GM23338 (cell line): ENCODE results near the gene TTC31. TPM values are rescaled to one million over a fixed set of nuclear protein-coding genes. Genes with fewer than 3 reads are reported as not detected.

ENCODE experiments used
- ATAC-seq: fragments of 200-7000 bp; cut with Tn5 transposase; 3 replicates; pipeline ENCODE4 v1.9.1; 2020
- DNase-seq: peaks from one replicate; pipeline ENCODE4 v3.0.0-alpha.2; 2015; ENCODE audit warnings: low spot score
- H2AFZ ChIP-seq: fragments of 200-600 bp; sonication (generic); 2 replicates; pipeline ENCODE4 v1.8.0; 2016; ENCODE audit warnings: antibody characterized with exemption, mild to moderate bottlenecking, moderate library complexity
- H3F3A ChIP-seq: fragments of 200-600 bp; sonication (generic); replicated peaks from 2 replicates; pipeline ENCODE4 v1.8.0; 2017; ENCODE audit warnings: antibody characterized with exemption, mixed run types, low read depth
- H3K27ac ChIP-seq: fragments of 200-600 bp; sonication (generic); 2 replicates; pipeline ENCODE4 v1.6.1; 2016; ENCODE audit warnings: low read depth
- H3K27me3 ChIP-seq: fragments of 200-600 bp; sonication (generic); 2 replicates; pipeline ENCODE4 v1.8.0; 2016; ENCODE audit warnings: mild to moderate bottlenecking, mixed run types, moderate library complexity; ENCODE audit not compliant: insufficient read depth
- H3K36me3 ChIP-seq: fragments of 200-600 bp; sonication (generic); 2 replicates; pipeline ENCODE4 v1.8.0; 2016; ENCODE audit warnings: mild to moderate bottlenecking; ENCODE audit not compliant: insufficient read depth
- H3K4me1 ChIP-seq: fragments of 200-600 bp; sonication (generic); 2 replicates; pipeline ENCODE4 v1.8.0; 2016; ENCODE audit warnings: mild to moderate bottlenecking, moderate library complexity; ENCODE audit not compliant: insufficient read depth
- H3K4me2 ChIP-seq: fragments of 200-600 bp; sonication (generic); 2 replicates; pipeline ENCODE4 v1.7.1; 2017; ENCODE audit warnings: mixed run types
- H3K4me3 ChIP-seq: fragments of 200-600 bp; sonication (generic); 2 replicates; pipeline ENCODE4 v1.6.1; 2016; ENCODE audit warnings: mixed run types
- H3K79me2 ChIP-seq: fragments of 200-600 bp; sonication (generic); replicated peaks from 2 replicates; pipeline ENCODE4 v1.8.0; 2017; ENCODE audit warnings: mild to moderate bottlenecking; ENCODE audit not compliant: insufficient read depth
- H3K9me2 ChIP-seq: fragments of 200-600 bp; sonication (generic); 2 replicates; pipeline ENCODE4 v1.8.0; 2017; ENCODE audit not compliant: insufficient read depth
- H4K20me1 ChIP-seq: fragments of 200-600 bp; sonication (generic); replicated peaks from 2 replicates; pipeline ENCODE4 v1.8.0; 2017; ENCODE audit warnings: mild to moderate bottlenecking; ENCODE audit not compliant: insufficient read depth
- H3K27ac Mint-ChIP-seq: 2 replicates; pipeline ENCODE4 v1.8.0; 2020; ENCODE audit warnings: inconsistent platforms, mild to moderate bottlenecking, moderate library complexity, mixed read lengths
- H3K27me3 Mint-ChIP-seq: 3 replicates; pipeline ENCODE4 v1.8.0; 2022; ENCODE audit warnings: low read depth, mild to moderate bottlenecking, moderate library complexity, mixed read lengths, inconsistent platforms; ENCODE audit not compliant: insufficient read depth, poor library complexity
- H3K36me3 Mint-ChIP-seq: 3 replicates; pipeline ENCODE4 v1.8.0; 2021; ENCODE audit warnings: low read depth, mild to moderate bottlenecking, inconsistent platforms, moderate library complexity, mixed read lengths
- H3K4me1 Mint-ChIP-seq: 3 replicates; pipeline ENCODE4 v1.8.0; 2020; ENCODE audit warnings: mild to moderate bottlenecking, inconsistent platforms, mixed read lengths
- H3K4me3 Mint-ChIP-seq: 3 replicates; pipeline ENCODE4 v1.8.0; 2021; ENCODE audit warnings: moderate library complexity, mild to moderate bottlenecking, inconsistent platforms, mixed read lengths
- H3K9me3 Mint-ChIP-seq: 3 replicates; pipeline ENCODE4 v1.8.0; 2020; ENCODE audit warnings: moderate library complexity, mild to moderate bottlenecking, inconsistent platforms, mixed read lengths
- CREB1 ChIP-seq: fragments of 250-450 bp; sonication (Bioruptor Pico); IDR thresholded peaks from 2 replicates; pipeline ENCODE4 v1.5.0; 2020; ENCODE audit warnings: low read depth, mild to moderate bottlenecking, moderate library complexity
- EZH2 ChIP-seq: fragments of 200-600 bp; sonication (generic); IDR thresholded peaks from one replicate; pipeline ENCODE4 v1.8.0; 2017; ENCODE audit warnings: antibody characterized with exemption, mild to moderate bottlenecking, low read depth; ENCODE audit not compliant: unreplicated experiment
- EZH2phosphoT487 ChIP-seq: fragments of 200-600 bp; sonication (generic); IDR thresholded peaks from one replicate; pipeline ENCODE4 v1.8.1; 2018; ENCODE audit warnings: antibody characterized with exemption; ENCODE audit not compliant: unreplicated experiment
- JUNB ChIP-seq: IDR thresholded peaks from one replicate; pipeline ENCODE4 v1.6.1; 2016; ENCODE audit warnings: antibody characterized with exemption; ENCODE audit not compliant: unreplicated experiment
- NANOG ChIP-seq: IDR thresholded peaks from 2 replicates; pipeline ENCODE4 v1.6.1; 2016; ENCODE audit warnings: antibody characterized with exemption, borderline replicate concordance
- POLR2AphosphoS5 ChIP-seq: IDR thresholded peaks from 2 replicates; pipeline ENCODE4 v1.6.1; 2016; ENCODE audit warnings: antibody characterized with exemption, low read depth
- STAT1 ChIP-seq: IDR thresholded peaks from one replicate; pipeline ENCODE4 v1.6.1; 2016; ENCODE audit warnings: antibody characterized with exemption; ENCODE audit not compliant: unreplicated experiment
- ZNF114 ChIP-seq: fragments of 250-450 bp; sonication (Bioruptor Pico); IDR thresholded peaks from 2 replicates; pipeline ENCODE4 v1.5.0; 2020; ENCODE audit warnings: mild to moderate bottlenecking, moderate library complexity
- ZNF331 ChIP-seq: fragments of 250-450 bp; sonication (Bioruptor Pico); IDR thresholded peaks from 2 replicates; pipeline ENCODE4 v1.5.0; 2020; ENCODE audit warnings: low read depth, mild to moderate bottlenecking, moderate library complexity
- polyA plus RNA-seq: library from polyadenylated mRNA; unstranded; fragments of >200 nt; fragmentation: Nextera tagmentation; extraction: Ambion mirVana; gene quantifications from 2 replicates; pipeline ENCODE4 v1.2.1, GENCODE V29; 2016
- total RNA-seq: library from RNA; depleted of rRNA; stranded (reverse); fragments of >200 nt; shearing (Covaris generic); gene quantifications from 2 replicates; pipeline ENCODE4 v1.2.3, GENCODE V29; 2014
- TF ChIP-seq, protein P1 (sequence below), 2 experiments: fragments of 200-600 bp in 1 of 2; sonication (generic) in 1 of 2; conservative IDR thresholded peaks; 2 replicates each; pipeline versions ENCODE4 v1.5.1 to v1.6.1; 2016 to 2017; ENCODE audit warnings: antibody characterized with exemption in 2 of 2, low read depth in 2 of 2, mild to moderate bottlenecking in 2 of 2, moderate library complexity in 1 of 2
- TF ChIP-seq, protein P2 (sequence below): fragments of 250-450 bp; sonication (Bioruptor Pico); IDR thresholded peaks from 2 replicates; pipeline ENCODE4 v1.5.0; 2020; ENCODE audit warnings: mild to moderate bottlenecking, moderate library complexity
- TF ChIP-seq, protein P3 (sequence below): IDR thresholded peaks from one replicate; pipeline ENCODE4 v1.6.1; 2018; ENCODE audit warnings: antibody characterized with exemption; ENCODE audit not compliant: unreplicated experiment
- TF ChIP-seq, protein P4 (sequence below): IDR thresholded peaks from 2 replicates; pipeline ENCODE4 v1.6.1; 2016; ENCODE audit warnings: antibody characterized with exemption

Gene TTC31
- total and polyA plus RNA-seq, 2 experiments from 2014 or later = 15.8 to 29.2 TPM

DNA sequence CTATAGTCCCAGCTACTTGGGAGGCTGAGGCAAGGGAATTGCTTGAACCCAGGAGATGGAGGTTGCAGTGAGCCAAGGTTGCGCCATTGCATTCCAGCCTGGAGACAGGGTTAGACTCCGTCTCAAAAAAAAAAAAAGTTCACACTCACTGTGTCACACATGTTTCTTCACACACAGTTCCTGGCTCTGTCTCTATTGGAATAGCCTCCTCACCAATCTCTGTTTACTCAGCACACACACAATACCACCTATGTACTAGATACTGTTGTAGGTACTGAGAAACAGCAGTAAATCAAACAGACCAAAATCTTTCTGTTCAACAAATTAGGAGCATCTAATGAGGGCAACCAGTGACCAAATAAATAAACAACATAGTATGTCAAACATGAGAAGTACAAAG is 3.3 kb downstream of the TTC31 start:
- Histone ChIP-seq H3K4me3 (no peak overlapping the region), H3K27me3 (no peaks in the 10 kb centered on the region), H3K4me2 (no peak overlapping the region), H2AFZ (no peak overlapping the region), H3K4me1 (peaks cover 5% of the 10 kb centered on the region; the same call in 1 of the 2 replicates), H3F3A (no peaks in the 10 kb centered on the region), H3K27ac (no peak overlapping the region), H3K79me2 (peaks cover 11% of the 10 kb centered on the region), H3K36me3 (no peaks in the 10 kb centered on the region; the same call in 1 of the 2 replicates), H3K9me2 (no peaks in the 10 kb centered on the region), H4K20me1 (peaks cover 7% of the 10 kb centered on the region; the same call in 1 of the 2 replicates)
- no peak overlapping the region; the same call in 2 of the 3 replicates for H3K4me3 Mint-ChIP-seq
- TF ChIP-seq STAT1 = no peak
- TF ChIP-seq EZH2phosphoT487 = no peak
- TF ChIP-seq JUNB = no peak
- TF ChIP-seq, protein P1, sequence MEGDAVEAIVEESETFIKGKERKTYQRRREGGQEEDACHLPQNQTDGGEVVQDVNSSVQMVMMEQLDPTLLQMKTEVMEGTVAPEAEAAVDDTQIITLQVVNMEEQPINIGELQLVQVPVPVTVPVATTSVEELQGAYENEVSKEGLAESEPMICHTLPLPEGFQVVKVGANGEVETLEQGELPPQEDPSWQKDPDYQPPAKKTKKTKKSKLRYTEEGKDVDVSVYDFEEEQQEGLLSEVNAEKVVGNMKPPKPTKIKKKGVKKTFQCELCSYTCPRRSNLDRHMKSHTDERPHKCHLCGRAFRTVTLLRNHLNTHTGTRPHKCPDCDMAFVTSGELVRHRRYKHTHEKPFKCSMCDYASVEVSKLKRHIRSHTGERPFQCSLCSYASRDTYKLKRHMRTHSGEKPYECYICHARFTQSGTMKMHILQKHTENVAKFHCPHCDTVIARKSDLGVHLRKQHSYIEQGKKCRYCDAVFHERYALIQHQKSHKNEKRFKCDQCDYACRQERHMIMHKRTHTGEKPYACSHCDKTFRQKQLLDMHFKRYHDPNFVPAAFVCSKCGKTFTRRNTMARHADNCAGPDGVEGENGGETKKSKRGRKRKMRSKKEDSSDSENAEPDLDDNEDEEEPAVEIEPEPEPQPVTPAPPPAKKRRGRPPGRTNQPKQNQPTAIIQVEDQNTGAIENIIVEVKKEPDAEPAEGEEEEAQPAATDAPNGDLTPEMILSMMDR (conservative IDR thresholded peaks at IDR 0.05; ENCODE audit: low read depth in 2 of 2) = no peak
- TF ChIP-seq, protein P2, sequence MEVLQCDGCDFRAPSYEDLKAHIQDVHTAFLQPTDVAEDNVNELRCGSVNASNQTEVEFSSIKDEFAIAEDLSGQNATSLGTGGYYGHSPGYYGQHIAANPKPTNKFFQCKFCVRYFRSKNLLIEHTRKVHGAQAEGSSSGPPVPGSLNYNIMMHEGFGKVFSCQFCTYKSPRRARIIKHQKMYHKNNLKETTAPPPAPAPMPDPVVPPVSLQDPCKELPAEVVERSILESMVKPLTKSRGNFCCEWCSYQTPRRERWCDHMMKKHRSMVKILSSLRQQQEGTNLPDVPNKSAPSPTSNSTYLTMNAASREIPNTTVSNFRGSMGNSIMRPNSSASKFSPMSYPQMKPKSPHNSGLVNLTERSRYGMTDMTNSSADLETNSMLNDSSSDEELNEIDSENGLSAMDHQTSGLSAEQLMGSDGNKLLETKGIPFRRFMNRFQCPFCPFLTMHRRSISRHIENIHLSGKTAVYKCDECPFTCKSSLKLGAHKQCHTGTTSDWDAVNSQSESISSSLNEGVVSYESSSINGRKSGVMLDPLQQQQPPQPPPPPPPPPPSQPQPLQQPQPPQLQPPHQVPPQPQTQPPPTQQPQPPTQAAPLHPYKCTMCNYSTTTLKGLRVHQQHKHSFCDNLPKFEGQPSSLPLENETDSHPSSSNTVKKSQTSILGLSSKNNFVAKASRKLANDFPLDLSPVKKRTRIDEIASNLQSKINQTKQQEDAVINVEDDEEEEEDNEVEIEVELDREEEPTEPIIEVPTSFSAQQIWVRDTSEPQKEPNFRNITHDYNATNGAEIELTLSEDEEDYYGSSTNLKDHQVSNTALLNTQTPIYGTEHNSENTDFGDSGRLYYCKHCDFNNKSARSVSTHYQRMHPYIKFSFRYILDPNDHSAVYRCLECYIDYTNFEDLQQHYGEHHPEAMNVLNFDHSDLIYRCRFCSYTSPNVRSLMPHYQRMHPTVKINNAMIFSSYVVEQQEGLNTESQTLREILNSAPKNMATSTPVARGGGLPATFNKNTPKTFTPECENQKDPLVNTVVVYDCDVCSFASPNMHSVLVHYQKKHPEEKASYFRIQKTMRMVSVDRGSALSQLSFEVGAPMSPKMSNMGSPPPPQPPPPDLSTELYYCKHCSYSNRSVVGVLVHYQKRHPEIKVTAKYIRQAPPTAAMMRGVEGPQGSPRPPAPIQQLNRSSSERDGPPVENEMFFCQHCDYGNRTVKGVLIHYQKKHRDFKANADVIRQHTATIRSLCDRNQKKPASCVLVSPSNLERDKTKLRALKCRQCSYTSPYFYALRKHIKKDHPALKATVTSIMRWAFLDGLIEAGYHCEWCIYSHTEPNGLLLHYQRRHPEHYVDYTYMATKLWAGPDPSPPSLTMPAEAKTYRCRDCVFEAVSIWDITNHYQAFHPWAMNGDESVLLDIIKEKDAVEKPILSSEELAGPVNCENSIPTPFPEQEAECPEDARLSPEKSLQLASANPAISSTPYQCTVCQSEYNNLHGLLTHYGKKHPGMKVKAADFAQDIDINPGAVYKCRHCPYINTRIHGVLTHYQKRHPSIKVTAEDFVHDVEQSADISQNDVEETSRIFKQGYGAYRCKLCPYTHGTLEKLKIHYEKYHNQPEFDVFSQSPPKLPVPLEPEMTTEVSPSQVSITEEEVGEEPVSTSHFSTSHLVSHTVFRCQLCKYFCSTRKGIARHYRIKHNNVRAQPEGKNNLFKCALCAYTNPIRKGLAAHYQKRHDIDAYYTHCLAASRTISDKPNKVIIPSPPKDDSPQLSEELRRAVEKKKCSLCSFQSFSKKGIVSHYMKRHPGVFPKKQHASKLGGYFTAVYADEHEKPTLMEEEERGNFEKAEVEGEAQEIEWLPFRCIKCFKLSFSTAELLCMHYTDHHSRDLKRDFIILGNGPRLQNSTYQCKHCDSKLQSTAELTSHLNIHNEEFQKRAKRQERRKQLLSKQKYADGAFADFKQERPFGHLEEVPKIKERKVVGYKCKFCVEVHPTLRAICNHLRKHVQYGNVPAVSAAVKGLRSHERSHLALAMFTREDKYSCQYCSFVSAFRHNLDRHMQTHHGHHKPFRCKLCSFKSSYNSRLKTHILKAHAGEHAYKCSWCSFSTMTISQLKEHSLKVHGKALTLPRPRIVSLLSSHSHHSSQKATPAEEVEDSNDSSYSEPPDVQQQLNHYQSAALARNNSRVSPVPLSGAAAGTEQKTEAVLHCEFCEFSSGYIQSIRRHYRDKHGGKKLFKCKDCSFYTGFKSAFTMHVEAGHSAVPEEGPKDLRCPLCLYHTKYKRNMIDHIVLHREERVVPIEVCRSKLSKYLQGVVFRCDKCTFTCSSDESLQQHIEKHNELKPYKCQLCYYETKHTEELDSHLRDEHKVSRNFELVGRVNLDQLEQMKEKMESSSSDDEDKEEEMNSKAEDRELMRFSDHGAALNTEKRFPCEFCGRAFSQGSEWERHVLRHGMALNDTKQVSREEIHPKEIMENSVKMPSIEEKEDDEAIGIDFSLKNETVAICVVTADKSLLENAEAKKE (CRISPR knock-in tag) = no peak
- no peak for TF ChIP-seq CREB1 (CRISPR knock-in tag)
- no peak for TF ChIP-seq ZNF114 (CRISPR knock-in tag)
- TF ChIP-seq, protein P3, sequence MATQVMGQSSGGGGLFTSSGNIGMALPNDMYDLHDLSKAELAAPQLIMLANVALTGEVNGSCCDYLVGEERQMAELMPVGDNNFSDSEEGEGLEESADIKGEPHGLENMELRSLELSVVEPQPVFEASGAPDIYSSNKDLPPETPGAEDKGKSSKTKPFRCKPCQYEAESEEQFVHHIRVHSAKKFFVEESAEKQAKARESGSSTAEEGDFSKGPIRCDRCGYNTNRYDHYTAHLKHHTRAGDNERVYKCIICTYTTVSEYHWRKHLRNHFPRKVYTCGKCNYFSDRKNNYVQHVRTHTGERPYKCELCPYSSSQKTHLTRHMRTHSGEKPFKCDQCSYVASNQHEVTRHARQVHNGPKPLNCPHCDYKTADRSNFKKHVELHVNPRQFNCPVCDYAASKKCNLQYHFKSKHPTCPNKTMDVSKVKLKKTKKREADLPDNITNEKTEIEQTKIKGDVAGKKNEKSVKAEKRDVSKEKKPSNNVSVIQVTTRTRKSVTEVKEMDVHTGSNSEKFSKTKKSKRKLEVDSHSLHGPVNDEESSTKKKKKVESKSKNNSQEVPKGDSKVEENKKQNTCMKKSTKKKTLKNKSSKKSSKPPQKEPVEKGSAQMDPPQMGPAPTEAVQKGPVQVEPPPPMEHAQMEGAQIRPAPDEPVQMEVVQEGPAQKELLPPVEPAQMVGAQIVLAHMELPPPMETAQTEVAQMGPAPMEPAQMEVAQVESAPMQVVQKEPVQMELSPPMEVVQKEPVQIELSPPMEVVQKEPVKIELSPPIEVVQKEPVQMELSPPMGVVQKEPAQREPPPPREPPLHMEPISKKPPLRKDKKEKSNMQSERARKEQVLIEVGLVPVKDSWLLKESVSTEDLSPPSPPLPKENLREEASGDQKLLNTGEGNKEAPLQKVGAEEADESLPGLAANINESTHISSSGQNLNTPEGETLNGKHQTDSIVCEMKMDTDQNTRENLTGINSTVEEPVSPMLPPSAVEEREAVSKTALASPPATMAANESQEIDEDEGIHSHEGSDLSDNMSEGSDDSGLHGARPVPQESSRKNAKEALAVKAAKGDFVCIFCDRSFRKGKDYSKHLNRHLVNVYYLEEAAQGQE = no peak
- TF ChIP-seq EZH2 = no peak
- no peak for TF ChIP-seq ZNF331 (CRISPR knock-in tag)
- no peak for TF ChIP-seq NANOG
- TF ChIP-seq, protein P4, sequence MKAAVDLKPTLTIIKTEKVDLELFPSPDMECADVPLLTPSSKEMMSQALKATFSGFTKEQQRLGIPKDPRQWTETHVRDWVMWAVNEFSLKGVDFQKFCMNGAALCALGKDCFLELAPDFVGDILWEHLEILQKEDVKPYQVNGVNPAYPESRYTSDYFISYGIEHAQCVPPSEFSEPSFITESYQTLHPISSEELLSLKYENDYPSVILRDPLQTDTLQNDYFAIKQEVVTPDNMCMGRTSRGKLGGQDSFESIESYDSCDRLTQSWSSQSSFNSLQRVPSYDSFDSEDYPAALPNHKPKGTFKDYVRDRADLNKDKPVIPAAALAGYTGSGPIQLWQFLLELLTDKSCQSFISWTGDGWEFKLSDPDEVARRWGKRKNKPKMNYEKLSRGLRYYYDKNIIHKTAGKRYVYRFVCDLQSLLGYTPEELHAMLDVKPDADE = no peak
- no peak for TF ChIP-seq POLR2AphosphoS5
- DNase-seq (no peak), ATAC-seq (no peak)
- peaks cover 11% of the 10 kb centered on the region for H3K27me3 Mint-ChIP-seq
- H3K9me3 Mint-ChIP-seq = no peaks in the 10 kb centered on the region; the same call in 2 of the 3 replicates
- H3K27ac Mint-ChIP-seq = no peak overlapping the region
- H3K4me1 Mint-ChIP-seq = peaks cover 3% of the 10 kb centered on the region
- peaks cover 32% of the 10 kb centered on the region for H3K36me3 Mint-ChIP-seq
